ENCODE data around the gene VPS16. TPM values are rescaled to one million over a fixed set of nuclear protein-coding genes. Genes with fewer than 3 reads are reported as not detected.

The VPS16 gene
- total and polyA plus RNA-seq, 7 experiments from 2014 or later: 25.0 to 62.4 (median 54.0) TPM

GRCh38 chr20:2797136-2797983, 43.2 kb upstream of the VPS16 start:
- no peak for DNase-seq
- peaks cover 19 to 29% (median 25%) of the 10 kb centered on the region in 7 donors for H3K4me1 Mint-ChIP-seq
- H3K4me3 Mint-ChIP-seq: peak overlapping the region in 2 of 10 donors; percentile 21 to 49

GRCh38 chr20:2798095-2798805, 42.3 kb upstream of the VPS16 start:
- H3K27ac Mint-ChIP-seq: no peak overlapping the region

More at GRCh38 chr20:2797136-2797983, 43.2 kb upstream of the VPS16 start:
- Histone ChIP-seq H3K4me1 (ENCODE audit: control insufficient read depth in 2 of 2, insufficient read depth in 2 of 2, low read length in 2 of 2) (peaks cover 0 to 7% of the 10 kb centered on the region in 2 donors), H3K27ac (ENCODE audit: low read depth, low read length) (no peak overlapping the region), H3K36me3 (ENCODE audit: control insufficient read depth in 2 of 3, insufficient read depth in 3 of 3, low read length in 3 of 3) (no peaks in the 10 kb centered on the region), H3K4me3 (ENCODE audit: low read length) (no peak overlapping the region), H3K9me3 (ENCODE audit: control insufficient read depth in 2 of 3, low read length in 3 of 3) (no peaks in the 10 kb centered on the region), H3K27me3 (ENCODE audit: control insufficient read depth in 2 of 2, insufficient read depth in 2 of 2, low read length in 2 of 2) (peaks cover 0 to 6% of the 10 kb centered on the region in 2 donors)
- ChIA-PET POLR2A (interaction anchor here (0.7 kb wide), 1 partner anchor 38 kb away, joined by 3 read pairs; no protein-coding TSS in a partner anchor), CTCF (no interaction called here)
- intact Hi-C loops (cut with micrococcal nuclease): no loop called here
- no peak for ATAC-seq
- Mint-ChIP-seq H3K27me3 (peaks cover 47 to 57% (median 54%) of the 10 kb centered on the region in 5 donors), H3K9me3 (peaks cover 0 to 4% (median 0%) of the 10 kb centered on the region in 11 donors), H3K27ac (no peak overlapping the region), H3K36me3 (peaks cover 0 to 9% (median 4%) of the 10 kb centered on the region in 5 donors)

GRCh38 chr20:2798814-2799213, 41.7 kb upstream of the VPS16 start:
- intact Hi-C loops (cut with micrococcal nuclease): no loop called here
- DNase-seq (no peak), ATAC-seq (no peak)
- H3K4me3 ChIP-seq (ENCODE audit: low read length): no peak overlapping the region
- no peaks in the 10 kb centered on the region for H3K9me3 ChIP-seq (ENCODE audit: control insufficient read depth in 2 of 3, low read length in 3 of 3)
- H3K4me1 ChIP-seq (ENCODE audit: control insufficient read depth in 2 of 2, insufficient read depth in 2 of 2, low read length in 2 of 2): peaks cover 0 to 7% of the 10 kb centered on the region in 2 donors
- peaks cover 0 to 12% of the 10 kb centered on the region in 2 donors for H3K27me3 ChIP-seq (ENCODE audit: control insufficient read depth in 2 of 2, insufficient read depth in 2 of 2, low read length in 2 of 2)
- Mint-ChIP-seq H3K36me3 (peaks cover 0 to 9% (median 4%) of the 10 kb centered on the region in 5 donors), H3K27ac (peak overlapping the region in 1 of 9 donors; percentile 3), H3K27me3 (peaks cover 48 to 57% (median 54%) of the 10 kb centered on the region in 5 donors), H3K4me3 (peak overlapping the region in 9 of 10 donors; percentile 11 to 99 (median 90)), H3K4me1 (peaks cover 19 to 29% (median 25%) of the 10 kb centered on the region in 7 donors), H3K9me3 (peaks cover 0 to 4% (median 0%) of the 10 kb centered on the region in 11 donors)
- POLR2A ChIA-PET: interaction anchor here (0.8 kb wide), 1 partner anchor 42 kb away, joined by 3 read pairs; no protein-coding TSS in a partner anchor
- CTCF ChIA-PET: interaction anchor here (1.3 kb wide), 1 partner anchor 8 kb away, joined by 3 read pairs; no protein-coding TSS in a partner anchor
- H3K36me3 ChIP-seq (ENCODE audit: control insufficient read depth in 2 of 3, insufficient read depth in 3 of 3, low read length in 3 of 3): no peaks in the 10 kb centered on the region
- H3K27ac ChIP-seq (ENCODE audit: low read depth, low read length): no peak overlapping the region

More at GRCh38 chr20:2798095-2798805, 42.3 kb upstream of the VPS16 start:
- CTCF ChIA-PET: no interaction called here
- ATAC-seq (no peak), DNase-seq (no peak)
- H3K4me3 Mint-ChIP-seq: peak overlapping the region in 5 of 10 donors; percentile 7 to 99 (median 36)
- intact Hi-C loops (cut with micrococcal nuclease): no loop called here
- Histone ChIP-seq H3K4me1 (ENCODE audit: control insufficient read depth in 2 of 2, insufficient read depth in 2 of 2, low read length in 2 of 2) (peaks cover 0 to 7% of the 10 kb centered on the region in 2 donors), H3K36me3 (ENCODE audit: control insufficient read depth in 2 of 3, insufficient read depth in 3 of 3, low read length in 3 of 3) (no peaks in the 10 kb centered on the region), H3K4me3 (ENCODE audit: low read length) (no peak overlapping the region), H3K9me3 (ENCODE audit: control insufficient read depth in 2 of 3, low read length in 3 of 3) (no peaks in the 10 kb centered on the region), H3K27me3 (ENCODE audit: control insufficient read depth in 2 of 2, insufficient read depth in 2 of 2, low read length in 2 of 2) (peaks cover 0 to 12% of the 10 kb centered on the region in 2 donors), H3K27ac (ENCODE audit: low read depth, low read length) (no peak overlapping the region)
- H3K36me3 Mint-ChIP-seq: peaks cover 0 to 9% (median 4%) of the 10 kb centered on the region in 5 donors
- peaks cover 50 to 58% (median 55%) of the 10 kb centered on the region in 5 donors for H3K27me3 Mint-ChIP-seq
- POLR2A ChIA-PET: no interaction called here
- H3K4me1 Mint-ChIP-seq: peaks cover 19 to 29% (median 25%) of the 10 kb centered on the region in 7 donors
- peaks cover 0 to 4% (median 0%) of the 10 kb centered on the region in 11 donors for H3K9me3 Mint-ChIP-seq

- Mint-ChIP-seq H3K4me3 (peak overlapping the region; percentile 86 to 99 (median 90)), H3K4me1 (peaks cover 19 to 29% (median 25%) of the 10 kb centered on the region in 7 donors), H3K27me3 (peaks cover 52 to 62% (median 57%) of the 10 kb centered on the region in 5 donors), H3K36me3 (peaks cover 0 to 9% (median 4%) of the 10 kb centered on the region in 5 donors), H3K27ac (peak overlapping the region in 1 of 9 donors; percentile 3), H3K9me3 (peaks cover 0 to 4% (median 0%) of the 10 kb centered on the region in 11 donors)
- ATAC-seq: no peak
- H3K27me3 ChIP-seq (ENCODE audit: control insufficient read depth in 2 of 2, insufficient read depth in 2 of 2, low read length in 2 of 2): peaks cover 0 to 12% of the 10 kb centered on the region in 2 donors
- peaks cover 0 to 7% of the 10 kb centered on the region in 2 donors for H3K4me1 ChIP-seq (ENCODE audit: control insufficient read depth in 2 of 2, insufficient read depth in 2 of 2, low read length in 2 of 2)
- no peak overlapping the region for H3K27ac ChIP-seq (ENCODE audit: low read depth, low read length)
- POLR2A ChIA-PET: interaction anchor here (0.8 kb wide), 1 partner anchor 42 kb away, joined by 3 read pairs; no protein-coding TSS in a partner anchor
- intact Hi-C loops (cut with micrococcal nuclease): no loop called here
- no peaks in the 10 kb centered on the region for H3K36me3 ChIP-seq (ENCODE audit: control insufficient read depth in 2 of 3, insufficient read depth in 3 of 3, low read length in 3 of 3)
- no peaks in the 10 kb centered on the region for H3K9me3 ChIP-seq (ENCODE audit: control insufficient read depth in 2 of 3, low read length in 3 of 3)
- CTCF ChIA-PET: interaction anchor here (1.3 kb wide), 1 partner anchor 9 kb away, joined by 3 read pairs; no protein-coding TSS in a partner anchor
- no peak overlapping the region for H3K4me3 ChIP-seq (ENCODE audit: low read length)
- DNase-seq: no peak
Observed at GRCh38 chr20:2799271-2799670, 41.3 kb upstream of the VPS16 start.

- Histone ChIP-seq H3K4me1 (ENCODE audit: control insufficient read depth in 2 of 2, insufficient read depth in 2 of 2, low read length in 2 of 2) (peaks cover 0 to 7% of the 10 kb centered on the region in 2 donors), H3K27ac (ENCODE audit: low read depth, low read length) (no peak overlapping the region), H3K36me3 (ENCODE audit: control insufficient read depth in 2 of 3, insufficient read depth in 3 of 3, low read length in 3 of 3) (no peaks in the 10 kb centered on the region), H3K27me3 (ENCODE audit: control insufficient read depth in 2 of 2, insufficient read depth in 2 of 2, low read length in 2 of 2) (peaks cover 0 to 12% of the 10 kb centered on the region in 2 donors), H3K4me3 (ENCODE audit: low read length) (peak overlapping the region; percentile 55), H3K9me3 (ENCODE audit: control insufficient read depth in 2 of 3, low read length in 3 of 3) (no peaks in the 10 kb centered on the region)
- H3K36me3 Mint-ChIP-seq: peaks cover 0 to 9% (median 4%) of the 10 kb centered on the region in 5 donors
- peaks cover 0 to 4% (median 0%) of the 10 kb centered on the region in 11 donors for H3K9me3 Mint-ChIP-seq
- H3K4me3 Mint-ChIP-seq: peak overlapping the region; percentile 86 to 99 (median 90)
- ATAC-seq: no peak
- intact Hi-C loops (cut with micrococcal nuclease): loop anchor here in 1 of 2 donors (2.0 kb wide), 1 partner anchor 41 kb away; the partner anchor contains the start of genes PCED1A and VPS16
- H3K4me1 Mint-ChIP-seq: peaks cover 19 to 29% (median 25%) of the 10 kb centered on the region in 7 donors
- DNase-seq: peak in 1 of 9 donors; percentile 12
- H3K27ac Mint-ChIP-seq: peak overlapping the region in 3 of 9 donors; percentile 34 to 69 (median 55)
- H3K27me3 Mint-ChIP-seq: peaks cover 53 to 66% (median 60%) of the 10 kb centered on the region in 5 donors
- ChIA-PET POLR2A (interaction anchor here (0.8 to 1.3 kb wide), 3 partner anchors 41 to 89 kb away, joined by 3 read pairs; no protein-coding TSS in a partner anchor), CTCF (interaction anchor here (1.3 kb wide), 1 partner anchor 9 kb away, joined by 3 read pairs; no protein-coding TSS in a partner anchor)
Observed at GRCh38 chr20:2799688-2800520, 40.6 kb upstream of the VPS16 start.
